Stomach (tissue), 9 donors: Measurements from ENCODE around the gene YAF2. TPM values are rescaled to one million over a fixed set of nuclear protein-coding genes. Genes with fewer than 3 reads are reported as not detected.

Source experiments
- DNase-seq, 2 donors: peaks; one replicate each; pipeline versions ENCODE4 v3.0.0 to v3.0.0-alpha.2; 2013 to 2019
- H3K27ac ChIP-seq, 5 donors: fragments of 200-600 bp in 4 of 5; sonication (generic) in 4 of 5; one replicate each; pipeline ENCODE4 v1.5.1; 2013 to 2019; ENCODE audit warnings: mild to moderate bottlenecking in 1 of 5, moderate library complexity in 1 of 5
- H3K27me3 ChIP-seq, 3 donors: fragments of 200-600 bp; sonication (generic); one replicate each; pipeline ENCODE4 v1.5.1; 2017 to 2019; ENCODE audit warnings: mixed run types in 1 of 3
- H3K36me3 ChIP-seq, 4 donors: fragments of 200-600 bp; sonication (generic); 1 replicate in 3 of 4; 2 replicates in 1 of 4; pipeline ENCODE4 v1.5.1; 2016 to 2019
- H3K4me1 ChIP-seq, 4 donors: fragments of 200-600 bp; sonication (generic); one replicate each; pipeline ENCODE4 v1.5.1; 2016 to 2019
- H3K4me3 ChIP-seq, 4 donors: fragments of 200-600 bp; sonication (generic) in 3 of 4; one replicate each; pipeline ENCODE4 v1.5.1; 2016 to 2019; ENCODE audit warnings: mild to moderate bottlenecking in 1 of 4
- H3K9me3 ChIP-seq, 4 donors: fragments of 200-600 bp; sonication (generic); one replicate each; pipeline ENCODE4 v1.5.1; 2016 to 2019
- EP300 ChIP-seq: sonication (generic); formaldehyde crosslinking; IDR thresholded peaks from one replicate; pipeline ENCODE4 v1.6.1; 2017; ENCODE audit warnings: antibody characterized with exemption
- POLR2A ChIP-seq, 4 donors: fragments of 450-650 bp; IDR thresholded peaks; one replicate each; pipeline ENCODE4 v1.6.1; 2016; ENCODE audit warnings: antibody characterized with exemption in 4 of 4, control low read depth in 2 of 4, mild to moderate bottlenecking in 1 of 4, moderate library complexity in 1 of 4
- POLR2AphosphoS5 ChIP-seq, 3 donors: sonication (generic); formaldehyde crosslinking; IDR thresholded peaks; one replicate each; pipeline ENCODE4 v1.6.1; 2016; ENCODE audit warnings: antibody characterized with exemption in 3 of 3
- WGBS, 5 donors: extraction: QIAGEN DNeasy Blood & Tissue Kit in 3 of 5; methylation state at CpG; one replicate each; pipeline versions ENCODE4 v1.1.5 to v1.1.7; 2013 to 2018; 5-methylcytosine and 5-hydroxymethylcytosine counted together
- intact Hi-C: fragments of 100-400 bp; cut with DNase I; formaldehyde crosslinking; loops from one replicate; pipeline ENCODE4 v1.15.1; 2023; ENCODE audit warnings: low total_unique reads
- polyA plus RNA-seq, 3 donors: library from polyadenylated mRNA; stranded (reverse); fragments of 200-250 nt; gene quantifications; one replicate each; pipeline ENCODE4 v1.2.3, GENCODE V29; 2013
- total RNA-seq, 5 donors: library from RNA; depleted of rRNA; stranded (reverse); fragments of >200 nt; gene quantifications; one replicate each; pipeline versions ENCODE4 v1.1.0 to v1.2.3, GENCODE V29; 2014 to 2016
- TF ChIP-seq, protein P1 (sequence below), 7 experiments: fragments of 450-650 bp in 4 of 7; fragments of 200-600 bp in 3 of 7; sonication (generic) in 3 of 7; IDR thresholded peaks; one replicate each; pipeline ENCODE4 v1.5.1; 2016 to 2019; ENCODE audit warnings: antibody characterized with exemption in 7 of 7, control low read depth in 2 of 7, mild to moderate bottlenecking in 1 of 7
- donor health status: healthy with polysubstance abuse.
- donor health status: Bipolar disorder and iron deficiency.
- donor health status: healthy.

YAF2 gene
- total and polyA plus RNA-seq, 8 donors = 8.7 to 91.0 (median 36.6) TPM

DNA sequence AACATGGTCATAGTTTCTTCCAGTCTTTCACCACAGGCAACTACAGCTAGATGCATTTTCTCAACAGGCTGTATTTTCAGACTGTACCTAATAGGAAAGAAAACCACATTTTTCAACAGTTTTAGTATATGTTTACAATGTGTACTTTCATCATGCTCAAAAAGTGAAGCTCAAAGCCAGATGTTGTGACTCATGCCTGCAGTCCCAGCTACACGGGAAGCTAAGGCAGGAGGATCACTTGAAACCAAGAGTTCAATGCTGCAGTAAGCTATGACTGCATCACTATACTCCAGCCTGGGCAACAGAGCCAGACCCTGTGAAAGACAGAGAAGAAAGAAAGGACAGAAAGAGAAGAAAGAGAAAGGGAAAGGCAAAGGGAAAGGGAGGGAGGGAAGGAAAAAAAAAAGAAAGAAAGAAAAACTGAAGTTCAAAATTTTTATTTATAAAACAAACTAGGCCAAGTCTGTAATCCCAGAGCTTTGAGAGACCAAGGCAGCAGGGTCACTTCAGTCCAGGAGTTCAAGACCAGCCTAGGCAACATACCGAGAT is 118.9 kb downstream of the YAF2 start:
- H3K27me3 ChIP-seq = no peaks in the 10 kb centered on the region
- intact Hi-C loops = no loop called here
- H3K36me3 ChIP-seq = peaks cover 9 to 22% (median 17%) of the 10 kb centered on the region in 4 donors
- no peak overlapping the region for H3K4me3 ChIP-seq
- H3K9me3 ChIP-seq = no peaks in the 10 kb centered on the region
- WGBS, 5 donors = 72 to 81% (median 73%) methylated on average over 2 of the region's 2 CpGs
- H3K27ac ChIP-seq = no peak overlapping the region
- TF ChIP-seq POLR2A (IDR thresholded peaks at IDR 0.05) (no peak), POLR2AphosphoS5 (IDR thresholded peaks at IDR 0.05) (no peak)
- TF ChIP-seq, protein P1, sequence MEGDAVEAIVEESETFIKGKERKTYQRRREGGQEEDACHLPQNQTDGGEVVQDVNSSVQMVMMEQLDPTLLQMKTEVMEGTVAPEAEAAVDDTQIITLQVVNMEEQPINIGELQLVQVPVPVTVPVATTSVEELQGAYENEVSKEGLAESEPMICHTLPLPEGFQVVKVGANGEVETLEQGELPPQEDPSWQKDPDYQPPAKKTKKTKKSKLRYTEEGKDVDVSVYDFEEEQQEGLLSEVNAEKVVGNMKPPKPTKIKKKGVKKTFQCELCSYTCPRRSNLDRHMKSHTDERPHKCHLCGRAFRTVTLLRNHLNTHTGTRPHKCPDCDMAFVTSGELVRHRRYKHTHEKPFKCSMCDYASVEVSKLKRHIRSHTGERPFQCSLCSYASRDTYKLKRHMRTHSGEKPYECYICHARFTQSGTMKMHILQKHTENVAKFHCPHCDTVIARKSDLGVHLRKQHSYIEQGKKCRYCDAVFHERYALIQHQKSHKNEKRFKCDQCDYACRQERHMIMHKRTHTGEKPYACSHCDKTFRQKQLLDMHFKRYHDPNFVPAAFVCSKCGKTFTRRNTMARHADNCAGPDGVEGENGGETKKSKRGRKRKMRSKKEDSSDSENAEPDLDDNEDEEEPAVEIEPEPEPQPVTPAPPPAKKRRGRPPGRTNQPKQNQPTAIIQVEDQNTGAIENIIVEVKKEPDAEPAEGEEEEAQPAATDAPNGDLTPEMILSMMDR (IDR thresholded peaks at IDR 0.05) = no peak
- no peaks in the 10 kb centered on the region for H3K4me1 ChIP-seq
- DNase-seq = no peak

DNA sequence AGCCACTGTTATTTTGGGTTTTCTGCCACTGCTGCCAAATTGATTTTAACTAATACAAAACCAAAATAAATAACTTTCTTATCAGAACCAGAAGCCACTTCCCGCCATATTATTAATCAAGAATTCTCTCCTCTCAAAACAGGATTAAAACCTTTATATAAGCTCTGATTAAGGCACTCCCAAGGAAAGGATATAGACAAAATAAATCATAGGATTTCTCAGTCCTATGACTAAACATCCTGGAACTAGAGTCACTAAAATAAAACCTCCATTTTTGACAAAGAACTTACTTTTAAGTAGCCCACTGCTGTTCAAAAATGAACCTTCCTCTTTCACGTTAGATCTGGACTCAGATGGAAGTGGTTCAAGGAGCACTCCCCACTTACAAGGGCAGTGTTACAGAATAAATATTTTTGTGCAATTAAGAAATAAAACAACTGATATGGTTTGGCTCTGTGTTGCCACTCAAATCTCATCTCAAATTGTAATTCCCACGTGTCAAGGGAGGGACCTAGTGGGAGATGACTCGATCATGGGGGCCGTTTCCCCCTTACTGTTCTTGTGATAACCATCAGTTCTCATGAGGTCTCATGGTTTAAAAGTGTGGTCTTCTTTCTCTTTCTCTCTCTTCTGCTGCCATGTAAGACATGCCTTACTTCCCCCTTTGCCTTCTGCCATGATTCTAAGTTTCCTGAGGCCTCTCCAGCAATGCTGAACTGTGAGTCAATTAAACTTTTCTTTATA is 119.7 kb downstream of the YAF2 start:
- Histone ChIP-seq H3K36me3 (peaks cover 9 to 22% (median 17%) of the 10 kb centered on the region in 4 donors), H3K27me3 (no peaks in the 10 kb centered on the region), H3K4me3 (no peak overlapping the region), H3K9me3 (no peaks in the 10 kb centered on the region), H3K27ac (no peak overlapping the region), H3K4me1 (no peaks in the 10 kb centered on the region)
- WGBS, 5 donors = 68 to 81% (median 79%) methylated on average over 5 of the region's 5 CpGs
- DNase-seq = no peak
- TF ChIP-seq EP300 (no peak), POLR2A (IDR thresholded peaks at IDR 0.05) (no peak), POLR2AphosphoS5 (IDR thresholded peaks at IDR 0.05) (no peak)
- TF ChIP-seq, protein P1 (IDR thresholded peaks at IDR 0.05) = no peak
- intact Hi-C loops = no loop called here

DNA sequence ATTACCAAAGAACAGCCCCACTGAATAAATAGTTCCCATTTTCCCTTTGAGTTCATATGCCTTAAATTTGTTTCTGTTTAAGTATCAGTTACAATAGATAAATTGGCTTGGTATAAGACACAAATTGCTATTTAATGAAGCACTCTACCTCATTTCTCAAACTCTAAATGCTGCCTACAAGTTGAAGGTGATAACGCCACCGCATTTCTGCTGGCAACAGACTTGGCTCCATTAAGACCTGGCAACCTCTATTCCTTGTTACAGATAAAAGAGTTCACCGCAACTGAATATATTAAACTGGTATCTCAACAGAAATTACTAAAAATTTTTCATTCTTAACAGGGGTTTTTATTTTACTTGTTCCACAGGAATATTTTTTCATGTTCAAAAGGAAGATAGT is 129.0 kb downstream of the YAF2 start:
- Histone ChIP-seq H3K9me3 (peaks cover 0 to 14% (median 2%) of the 10 kb centered on the region in 4 donors), H3K27ac (no peak overlapping the region), H3K36me3 (peaks cover 0 to 23% (median 17%) of the 10 kb centered on the region in 4 donors), H3K4me3 (no peak overlapping the region), H3K4me1 (no peaks in the 10 kb centered on the region), H3K27me3 (no peaks in the 10 kb centered on the region)
- intact Hi-C loops = no loop called here
- TF ChIP-seq POLR2A (IDR thresholded peaks at IDR 0.05) (no peak), EP300 (no peak), POLR2AphosphoS5 (IDR thresholded peaks at IDR 0.05) (no peak)
- TF ChIP-seq, protein P1 (IDR thresholded peaks at IDR 0.05) = no peak
- DNase-seq = no peak
- 40 to 75% (median 57%) methylated on average over 3 of the region's 3 CpGs for WGBS, 5 donors

Other genes with a start within 250 kb of the YAF2 start
- gene GXYLT1, start 93.4 kb downstream of the YAF2 start, total RNA-seq = 10 to 100 TPM in 3 of 5 donors, 1 to 10 TPM in 2; 3.2 to 17.6 (median 11.7) TPM
- 1 to 10 TPM; 1.4 to 1.9 (median 1.7) TPM for gene GXYLT1, start 93.4 kb downstream of the YAF2 start, polyA plus RNA-seq
- gene ZCRB1, start 87.8 kb upstream of the YAF2 start, total RNA-seq = 10 to 100 TPM in 3 of 5 donors, 1 to 10 TPM in 1, under 1 TPM in 1; 0.58 to 46.1 (median 20.0) TPM
- 10 to 100 TPM; 46.6 to 97.5 (median 48.3) TPM for gene ZCRB1, start 87.8 kb upstream of the YAF2 start, polyA plus RNA-seq
- gene PPHLN1, start 87.9 kb upstream of the YAF2 start, total RNA-seq = 100 to 1,000 TPM in 2 of 5 donors, 10 to 100 TPM in 3; 29.8 to 213 (median 99.5) TPM
- gene PPHLN1, start 87.9 kb upstream of the YAF2 start, polyA plus RNA-seq = 10 to 100 TPM; 23.5 to 29.6 (median 26.3) TPM